HCT116 (cell line): ENCODE measurements around the gene ERVH48-1.

Experiments
- CEBPB ChIP-seq: IDR thresholded peaks from 2 replicates; pipeline ENCODE4 v1.6.1; 2012; ENCODE audit warnings: low read depth
- EZH2 ChIP-seq: fragments of 200-600 bp; sonication (generic); IDR thresholded peaks from 2 replicates; pipeline ENCODE4 v1.6.1; 2017; ENCODE audit warnings: antibody characterized with exemption, mixed run types
- POLR2A ChIP-seq: IDR thresholded peaks from 2 replicates; pipeline ENCODE4 v1.7.0; 2011; ENCODE audit warnings: borderline replicate concordance; ENCODE audit not compliant: insufficient read depth, insufficient read length; ENCODE audit errors: extremely low read depth
- POLR2AphosphoS5 ChIP-seq: IDR thresholded peaks from 2 replicates; pipeline ENCODE4 v1.6.1; 2011; ENCODE audit warnings: mild to moderate bottlenecking, low read depth, low read length, moderate library complexity
- YY1 ChIP-seq: IDR thresholded peaks from 2 replicates; pipeline ENCODE4 v1.6.1; 2011; ENCODE audit warnings: low read length, low read depth, moderate library complexity, mild to moderate bottlenecking; ENCODE audit not compliant: insufficient replicate concordance; ENCODE audit errors: extremely low read depth
- TF ChIP-seq, protein P1 (sequence below), 3 experiments: fragments of 200-600 bp in 1 of 3; sonication (generic) in 1 of 3; IDR thresholded peaks in 2 of 3; conservative IDR thresholded peaks in 1 of 3; 2 replicates each; pipeline ENCODE4 v1.5.1; 2012 to 2017; ENCODE audit warnings: low read depth in 2 of 3, low read length in 2 of 3, antibody characterized with exemption in 1 of 3, borderline replicate concordance in 1 of 3, control low read depth in 1 of 3, mild to moderate bottlenecking in 1 of 3, mixed read lengths in 1 of 3, mixed run types in 1 of 3, moderate library complexity in 1 of 3; ENCODE audit not compliant: insufficient read depth in 1 of 3
- TF ChIP-seq, protein P2 (sequence below): IDR thresholded peaks from 2 replicates; pipeline ENCODE4 v1.6.1; 2011; ENCODE audit warnings: mild to moderate bottlenecking, low read length, moderate library complexity; ENCODE audit not compliant: insufficient replicate concordance; ENCODE audit errors: extremely low read depth

DNA sequence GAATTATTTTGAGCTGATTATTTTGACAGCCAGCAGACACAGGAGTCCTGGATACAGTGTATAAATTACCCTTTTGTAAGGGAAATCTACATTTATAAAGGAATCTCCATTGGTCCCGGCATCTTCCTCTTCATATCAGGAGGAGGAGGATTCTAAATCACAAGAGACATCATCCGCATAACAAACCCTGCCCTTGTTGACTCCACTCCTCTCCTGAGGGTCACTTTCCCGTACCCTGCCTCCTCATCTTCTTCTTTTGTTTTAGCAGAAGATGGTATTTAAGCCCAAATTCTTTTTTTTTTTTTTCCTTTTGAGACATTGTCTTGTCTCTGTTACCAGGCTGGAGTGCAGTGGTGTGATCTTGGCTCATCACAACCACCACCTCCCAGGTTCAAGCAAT is 34.3 kb upstream of the ERVH48-1 start:
- TF ChIP-seq POLR2A: no peak
- TF ChIP-seq, protein P1, sequence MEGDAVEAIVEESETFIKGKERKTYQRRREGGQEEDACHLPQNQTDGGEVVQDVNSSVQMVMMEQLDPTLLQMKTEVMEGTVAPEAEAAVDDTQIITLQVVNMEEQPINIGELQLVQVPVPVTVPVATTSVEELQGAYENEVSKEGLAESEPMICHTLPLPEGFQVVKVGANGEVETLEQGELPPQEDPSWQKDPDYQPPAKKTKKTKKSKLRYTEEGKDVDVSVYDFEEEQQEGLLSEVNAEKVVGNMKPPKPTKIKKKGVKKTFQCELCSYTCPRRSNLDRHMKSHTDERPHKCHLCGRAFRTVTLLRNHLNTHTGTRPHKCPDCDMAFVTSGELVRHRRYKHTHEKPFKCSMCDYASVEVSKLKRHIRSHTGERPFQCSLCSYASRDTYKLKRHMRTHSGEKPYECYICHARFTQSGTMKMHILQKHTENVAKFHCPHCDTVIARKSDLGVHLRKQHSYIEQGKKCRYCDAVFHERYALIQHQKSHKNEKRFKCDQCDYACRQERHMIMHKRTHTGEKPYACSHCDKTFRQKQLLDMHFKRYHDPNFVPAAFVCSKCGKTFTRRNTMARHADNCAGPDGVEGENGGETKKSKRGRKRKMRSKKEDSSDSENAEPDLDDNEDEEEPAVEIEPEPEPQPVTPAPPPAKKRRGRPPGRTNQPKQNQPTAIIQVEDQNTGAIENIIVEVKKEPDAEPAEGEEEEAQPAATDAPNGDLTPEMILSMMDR (IDR thresholded peaks at IDR 0.05 in 2 of 3, conservative IDR thresholded peaks at IDR 0.05 in 1 of 3; ENCODE audit: borderline replicate concordance in 1 of 3, insufficient read depth in 1 of 3, low read depth in 2 of 3, low read length in 2 of 3): no peak
- TF ChIP-seq CEBPB: no peak
- no peak for TF ChIP-seq YY1
- TF ChIP-seq, protein P2, sequence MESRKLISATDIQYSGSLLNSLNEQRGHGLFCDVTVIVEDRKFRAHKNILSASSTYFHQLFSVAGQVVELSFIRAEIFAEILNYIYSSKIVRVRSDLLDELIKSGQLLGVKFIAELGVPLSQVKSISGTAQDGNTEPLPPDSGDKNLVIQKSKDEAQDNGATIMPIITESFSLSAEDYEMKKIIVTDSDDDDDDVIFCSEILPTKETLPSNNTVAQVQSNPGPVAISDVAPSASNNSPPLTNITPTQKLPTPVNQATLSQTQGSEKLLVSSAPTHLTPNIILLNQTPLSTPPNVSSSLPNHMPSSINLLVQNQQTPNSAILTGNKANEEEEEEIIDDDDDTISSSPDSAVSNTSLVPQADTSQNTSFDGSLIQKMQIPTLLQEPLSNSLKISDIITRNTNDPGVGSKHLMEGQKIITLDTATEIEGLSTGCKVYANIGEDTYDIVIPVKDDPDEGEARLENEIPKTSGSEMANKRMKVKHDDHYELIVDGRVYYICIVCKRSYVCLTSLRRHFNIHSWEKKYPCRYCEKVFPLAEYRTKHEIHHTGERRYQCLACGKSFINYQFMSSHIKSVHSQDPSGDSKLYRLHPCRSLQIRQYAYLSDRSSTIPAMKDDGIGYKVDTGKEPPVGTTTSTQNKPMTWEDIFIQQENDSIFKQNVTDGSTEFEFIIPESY: no peak
- no peak for TF ChIP-seq POLR2AphosphoS5
- TF ChIP-seq EZH2: no peak
